Measurements from ENCODE around the gene AMBP. TPM values are rescaled to one million over a fixed set of nuclear protein-coding genes. Genes with fewer than 3 reads are reported as not detected.

Gene AMBP
- polyA plus RNA-seq, 4 donors: 0.81 to 1.9 (median 1.8) TPM

GRCh38 chr9:114026335-114026734 lies 51.8 kb downstream of the AMBP start:
- Histone ChIP-seq H3K36me3 (ENCODE audit: control insufficient read depth in 3 of 3, insufficient read depth in 2 of 3, low read depth in 1 of 3, low read length in 3 of 3) (peaks cover 0 to 42% (median 0%) of the 10 kb centered on the region in 3 donors), H3K27me3 (ENCODE audit: control insufficient read depth in 3 of 3, insufficient read depth in 3 of 3, low read length in 3 of 3) (no peaks in the 10 kb centered on the region), H3K4me1 (ENCODE audit: control insufficient read depth in 3 of 3, insufficient read depth in 2 of 3, low read depth in 1 of 3, low read length in 2 of 3) (no peaks in the 10 kb centered on the region), H3K4me3 (ENCODE audit: low read depth in 1 of 3, low read length in 3 of 3) (no peak overlapping the region), H3K27ac (ENCODE audit: low read depth in 1 of 3, low read length in 2 of 3) (no peak overlapping the region), H3K9me3 (ENCODE audit: control insufficient read depth in 2 of 2, insufficient read depth in 1 of 2, low read depth in 1 of 2, low read length in 1 of 2) (peaks cover 0 to 10% of the 10 kb centered on the region in 2 donors)
- WGBS, 3 donors: 93 to 96% (median 93%) methylated on average over 4 of the region's 4 CpGs
- FAIRE-seq: no peak
- no peak for DNase-seq

GRCh38 chr9:114025760-114026159 lies 52.3 kb downstream of the AMBP start:
- H3K9me3 ChIP-seq (ENCODE audit: control insufficient read depth in 2 of 2, insufficient read depth in 1 of 2, low read depth in 1 of 2, low read length in 1 of 2): peaks cover 0 to 10% of the 10 kb centered on the region in 2 donors
- no peak for DNase-seq
- no peaks in the 10 kb centered on the region for H3K27me3 ChIP-seq (ENCODE audit: control insufficient read depth in 3 of 3, insufficient read depth in 3 of 3, low read length in 3 of 3)
- FAIRE-seq: no peak
- no peak overlapping the region for H3K27ac ChIP-seq (ENCODE audit: low read depth in 1 of 3, low read length in 2 of 3)
- H3K36me3 ChIP-seq (ENCODE audit: control insufficient read depth in 3 of 3, insufficient read depth in 2 of 3, low read depth in 1 of 3, low read length in 3 of 3): peaks cover 0 to 38% (median 0%) of the 10 kb centered on the region in 3 donors
- no peaks in the 10 kb centered on the region for H3K4me1 ChIP-seq (ENCODE audit: control insufficient read depth in 3 of 3, insufficient read depth in 2 of 3, low read depth in 1 of 3, low read length in 2 of 3)
- no peak overlapping the region for H3K4me3 ChIP-seq (ENCODE audit: low read depth in 1 of 3, low read length in 3 of 3)
- 78 to 86% (median 80%) methylated on average over 5 of the region's 5 CpGs for WGBS, 3 donors

DNA sequence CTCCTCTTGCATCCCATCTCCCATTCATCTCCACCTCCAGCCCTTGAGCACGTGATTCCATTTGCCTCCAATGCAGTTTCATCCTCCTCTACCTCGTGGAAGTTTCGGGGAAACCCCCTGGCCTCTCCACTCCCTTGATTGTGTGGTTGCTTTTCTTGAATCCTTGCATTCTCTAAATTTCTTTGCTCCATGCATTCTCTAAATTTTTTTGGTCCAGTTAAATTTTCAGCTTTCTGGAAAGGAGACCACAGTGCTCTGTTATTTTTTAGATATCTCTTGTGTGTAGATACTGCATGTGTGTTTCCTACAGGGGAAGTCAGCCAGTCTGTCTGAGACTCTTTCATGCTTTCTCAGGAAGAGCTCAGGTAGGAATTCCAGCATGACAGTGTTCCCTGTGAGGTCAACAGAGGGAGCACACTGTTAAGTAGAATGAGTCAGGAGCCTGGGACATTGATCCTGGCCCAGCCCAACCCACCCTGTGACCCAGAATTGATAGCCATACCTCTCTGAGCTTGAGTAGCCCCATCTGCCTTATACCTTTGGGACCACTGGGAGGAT lies 52.8 kb downstream of the AMBP start:
- Histone ChIP-seq H3K9me3 (ENCODE audit: control insufficient read depth in 2 of 2, insufficient read depth in 1 of 2, low read depth in 1 of 2, low read length in 1 of 2) (peaks cover 0 to 10% of the 10 kb centered on the region in 2 donors), H3K27ac (ENCODE audit: low read depth in 1 of 3, low read length in 2 of 3) (no peak overlapping the region), H3K27me3 (ENCODE audit: control insufficient read depth in 3 of 3, insufficient read depth in 3 of 3, low read length in 3 of 3) (no peaks in the 10 kb centered on the region), H3K4me3 (ENCODE audit: low read depth in 1 of 3, low read length in 3 of 3) (no peak overlapping the region), H3K4me1 (ENCODE audit: control insufficient read depth in 3 of 3, insufficient read depth in 2 of 3, low read depth in 1 of 3, low read length in 2 of 3) (no peaks in the 10 kb centered on the region), H3K36me3 (ENCODE audit: control insufficient read depth in 3 of 3, insufficient read depth in 2 of 3, low read depth in 1 of 3, low read length in 3 of 3) (peaks cover 0 to 35% (median 0%) of the 10 kb centered on the region in 3 donors)
- 83 to 97% (median 86%) methylated on average over 3 of the region's 3 CpGs for WGBS, 3 donors
- no peak for DNase-seq
- FAIRE-seq: no peak

GRCh38 chr9:114023961-114024360 lies 54.1 kb downstream of the AMBP start:
- no peak for FAIRE-seq

DNA sequence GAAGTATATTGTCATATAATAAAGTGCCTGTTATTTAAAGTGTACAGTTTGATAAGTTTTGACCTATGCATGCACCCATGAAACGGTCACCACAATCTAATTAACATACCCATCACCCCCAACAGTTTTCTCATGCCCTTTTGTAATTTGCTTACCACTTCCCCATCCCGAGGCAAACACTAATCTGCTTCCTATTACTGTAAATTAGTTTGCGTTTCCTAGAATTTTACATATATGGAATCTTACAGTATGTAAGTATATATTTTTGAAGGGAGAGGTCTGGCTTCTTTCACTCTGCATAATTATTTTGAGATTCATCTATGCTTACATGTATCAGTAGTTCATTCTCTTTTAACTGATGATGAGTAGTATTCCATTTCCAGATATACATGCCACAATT lies 56.5 kb downstream of the AMBP start:
- no peak for DNase-seq
- no peak overlapping the region for H3K27ac ChIP-seq (ENCODE audit: low read depth in 1 of 3, low read length in 2 of 3)
- peaks cover 0 to 12% of the 10 kb centered on the region in 2 donors for H3K9me3 ChIP-seq (ENCODE audit: control insufficient read depth in 2 of 2, insufficient read depth in 1 of 2, low read depth in 1 of 2, low read length in 1 of 2)
- H3K27me3 ChIP-seq (ENCODE audit: control insufficient read depth in 3 of 3, insufficient read depth in 3 of 3, low read length in 3 of 3): no peaks in the 10 kb centered on the region
- H3K36me3 ChIP-seq (ENCODE audit: control insufficient read depth in 3 of 3, insufficient read depth in 2 of 3, low read depth in 1 of 3, low read length in 3 of 3): peaks cover 0 to 31% (median 0%) of the 10 kb centered on the region in 3 donors
- H3K4me3 ChIP-seq (ENCODE audit: low read depth in 1 of 3, low read length in 3 of 3): no peak overlapping the region
- no peak for FAIRE-seq
- whole genome bisulfite sequencing, 3 donors: 47 to 73% (median 69%) methylated on average over 3 of the region's 3 CpGs
- H3K4me1 ChIP-seq (ENCODE audit: control insufficient read depth in 3 of 3, insufficient read depth in 2 of 3, low read depth in 1 of 3, low read length in 2 of 3): no peaks in the 10 kb centered on the region

More at GRCh38 chr9:114023961-114024360, 54.1 kb downstream of the AMBP start:
- H3K4me1 ChIP-seq (ENCODE audit: control insufficient read depth in 3 of 3, insufficient read depth in 2 of 3, low read depth in 1 of 3, low read length in 2 of 3): no peaks in the 10 kb centered on the region
- peaks cover 0 to 25% (median 0%) of the 10 kb centered on the region in 3 donors for H3K36me3 ChIP-seq (ENCODE audit: control insufficient read depth in 3 of 3, insufficient read depth in 2 of 3, low read depth in 1 of 3, low read length in 3 of 3)
- H3K27ac ChIP-seq (ENCODE audit: low read depth in 1 of 3, low read length in 2 of 3): no peak overlapping the region
- DNase-seq: no peak
- H3K4me3 ChIP-seq (ENCODE audit: low read depth in 1 of 3, low read length in 3 of 3): no peak overlapping the region
- peaks cover 0 to 10% of the 10 kb centered on the region in 2 donors for H3K9me3 ChIP-seq (ENCODE audit: control insufficient read depth in 2 of 2, insufficient read depth in 1 of 2, low read depth in 1 of 2, low read length in 1 of 2)
- 85 to 93% (median 89%) methylated on average over 1 of the region's 1 CpG for WGBS, 3 donors
- no peaks in the 10 kb centered on the region for H3K27me3 ChIP-seq (ENCODE audit: control insufficient read depth in 3 of 3, insufficient read depth in 3 of 3, low read length in 3 of 3)

DNA sequence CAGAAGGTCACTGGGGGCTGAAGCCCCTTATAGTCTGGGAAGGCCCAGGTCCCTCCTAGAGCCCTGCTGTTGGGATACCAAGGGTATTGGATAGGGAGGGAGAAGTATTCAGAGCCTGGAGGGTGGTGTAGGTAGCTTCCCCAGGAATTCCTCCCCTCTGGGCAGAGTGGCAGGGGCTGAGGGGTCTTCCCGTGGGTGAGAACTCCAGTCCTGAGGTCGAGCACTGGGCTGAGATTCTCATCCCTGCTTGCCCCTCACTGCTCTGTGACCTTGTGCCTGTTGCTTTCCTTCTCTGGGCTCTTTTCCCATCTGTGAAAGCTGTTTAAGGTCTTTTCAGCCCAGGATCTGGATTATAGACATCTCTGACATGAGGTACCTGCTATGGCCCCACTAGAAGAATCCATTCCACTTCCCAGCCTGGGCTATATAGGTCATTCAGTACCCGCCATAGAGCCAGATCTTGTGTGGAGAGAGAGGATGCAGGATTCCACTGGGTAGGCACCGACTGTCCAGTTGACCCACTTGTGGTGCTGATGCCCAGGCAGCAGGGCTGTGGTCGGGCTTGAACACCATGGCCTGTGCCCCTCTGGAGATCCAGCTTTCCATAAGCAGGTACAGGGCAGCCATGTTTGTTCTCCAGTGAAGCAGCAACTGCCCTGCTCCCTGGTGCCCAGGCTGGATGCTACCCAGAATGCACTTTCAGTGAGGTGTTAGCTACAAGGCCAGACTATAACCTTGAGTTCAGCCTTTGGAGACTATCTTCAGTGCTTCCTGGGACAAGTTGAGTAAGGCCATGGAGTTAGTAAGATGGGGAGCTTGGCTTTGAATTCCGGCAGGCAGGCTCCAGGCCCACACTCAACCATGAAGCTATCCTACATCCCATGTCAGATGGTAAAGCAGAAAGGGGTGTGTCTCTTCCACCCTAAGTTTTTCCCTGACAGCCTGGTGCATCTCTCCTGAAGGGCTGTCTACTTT lies 60.1 kb downstream of the AMBP start:
- WGBS, 3 donors: 77 to 88% (median 84%) methylated on average over 6 of the region's 6 CpGs
- Histone ChIP-seq H3K27ac (ENCODE audit: low read depth in 1 of 3, low read length in 2 of 3) (no peak overlapping the region), H3K4me1 (ENCODE audit: control insufficient read depth in 3 of 3, insufficient read depth in 2 of 3, low read depth in 1 of 3, low read length in 2 of 3) (no peaks in the 10 kb centered on the region), H3K36me3 (ENCODE audit: control insufficient read depth in 3 of 3, insufficient read depth in 2 of 3, low read depth in 1 of 3, low read length in 3 of 3) (peaks cover 0 to 25% (median 0%) of the 10 kb centered on the region in 3 donors), H3K27me3 (ENCODE audit: control insufficient read depth in 3 of 3, insufficient read depth in 3 of 3, low read length in 3 of 3) (no peaks in the 10 kb centered on the region), H3K4me3 (ENCODE audit: low read depth in 1 of 3, low read length in 3 of 3) (no peak overlapping the region), H3K9me3 (ENCODE audit: control insufficient read depth in 2 of 2, insufficient read depth in 1 of 2, low read depth in 1 of 2, low read length in 1 of 2) (peaks cover 0 to 2% of the 10 kb centered on the region in 2 donors)
- FAIRE-seq (no peak), DNase-seq (no peak)

- no peaks in the 10 kb centered on the region for H3K27me3 ChIP-seq (ENCODE audit: control insufficient read depth in 3 of 3, insufficient read depth in 3 of 3, low read length in 3 of 3)
- no peak overlapping the region for H3K27ac ChIP-seq (ENCODE audit: low read depth in 1 of 3, low read length in 2 of 3)
- no peaks in the 10 kb centered on the region for H3K4me1 ChIP-seq (ENCODE audit: control insufficient read depth in 3 of 3, insufficient read depth in 2 of 3, low read depth in 1 of 3, low read length in 2 of 3)
- FAIRE-seq: no peak
- peaks cover 0 to 6% of the 10 kb centered on the region in 2 donors for H3K9me3 ChIP-seq (ENCODE audit: control insufficient read depth in 2 of 2, insufficient read depth in 1 of 2, low read depth in 1 of 2, low read length in 1 of 2)
- H3K36me3 ChIP-seq (ENCODE audit: control insufficient read depth in 3 of 3, insufficient read depth in 2 of 3, low read depth in 1 of 3, low read length in 3 of 3): peaks cover 0 to 28% (median 0%) of the 10 kb centered on the region in 3 donors
- no peak overlapping the region for H3K4me3 ChIP-seq (ENCODE audit: low read depth in 1 of 3, low read length in 3 of 3)
- 87 to 90% (median 88%) methylated on average over 14 of the region's 14 CpGs for WGBS, 3 donors
- DNase-seq: no peak
These were observed 61.3 kb downstream of the AMBP start for GRCh38 chr9:114016629-114017423.

GRCh38 chr9:114016101-114016500 lies 62.0 kb downstream of the AMBP start:
- no peak for FAIRE-seq
- 84 to 86% (median 85%) methylated on average over 6 of the region's 6 CpGs for WGBS, 3 donors
- Histone ChIP-seq H3K9me3 (ENCODE audit: control insufficient read depth in 2 of 2, insufficient read depth in 1 of 2, low read depth in 1 of 2, low read length in 1 of 2) (peaks cover 2 to 6% of the 10 kb centered on the region in 2 donors), H3K4me3 (ENCODE audit: low read depth in 1 of 3, low read length in 3 of 3) (no peak overlapping the region), H3K36me3 (ENCODE audit: control insufficient read depth in 3 of 3, insufficient read depth in 2 of 3, low read depth in 1 of 3, low read length in 3 of 3) (peaks cover 0 to 31% (median 0%) of the 10 kb centered on the region in 3 donors), H3K27me3 (ENCODE audit: control insufficient read depth in 3 of 3, insufficient read depth in 3 of 3, low read length in 3 of 3) (no peaks in the 10 kb centered on the region), H3K27ac (ENCODE audit: low read depth in 1 of 3, low read length in 2 of 3) (no peak overlapping the region), H3K4me1 (ENCODE audit: control insufficient read depth in 3 of 3, insufficient read depth in 2 of 3, low read depth in 1 of 3, low read length in 2 of 3) (no peaks in the 10 kb centered on the region)
- DNase-seq: no peak

Measured in small intestine (tissue), 7 donors.